Mammary epithelial cell (primary cell): ENCODE results near the gene INSC.

ENCODE experiments used
- CTCF ChIP-seq, 2 donors: IDR thresholded peaks in 1 of 2; conservative IDR thresholded peaks in 1 of 2; 2 replicates each; pipeline ENCODE4 v1.5.1; 2011 to 2012; ENCODE audit warnings: inconsistent platforms in 2 of 2, low read length in 2 of 2, mild to moderate bottlenecking in 2 of 2, control low read depth in 1 of 2, low read depth in 1 of 2; ENCODE audit not compliant: insufficient read depth in 1 of 2; ENCODE audit errors: extremely low read depth in 1 of 2
- EZH2 ChIP-seq: IDR thresholded peaks from 2 replicates; pipeline ENCODE4 v1.6.1; 2012; ENCODE audit warnings: low read length, inconsistent platforms, borderline replicate concordance

DNA sequence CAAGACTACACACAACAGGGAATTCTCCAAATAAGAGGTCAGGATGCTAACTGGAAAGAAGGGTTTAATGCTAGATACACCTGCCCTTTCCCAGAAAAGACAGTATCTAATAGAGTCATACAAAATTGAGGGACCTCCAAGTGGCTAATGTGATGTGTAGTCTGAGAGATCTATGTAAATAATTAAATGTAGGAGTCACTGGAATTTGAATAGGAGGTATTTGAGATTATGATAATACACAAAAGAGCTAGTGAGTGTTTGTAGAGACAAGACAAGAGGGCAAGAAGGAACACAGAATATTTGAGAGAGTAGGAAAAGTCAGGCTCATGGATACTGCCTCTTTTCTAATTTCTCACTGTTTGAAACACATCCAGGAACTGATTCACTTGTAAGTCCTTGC lies 15.5 kb upstream of the INSC start:
- no peak for TF ChIP-seq CTCF (conservative IDR thresholded peaks at IDR 0.05 in 1 of 2, IDR thresholded peaks at IDR 0.05 in 1 of 2; ENCODE audit: extremely low read depth in 1 of 2, insufficient read depth in 1 of 2, low read depth in 1 of 2, low read length in 2 of 2)
- TF ChIP-seq EZH2, result no peak
